Activated CD4-positive, alpha-beta T cell treated with anti-CD3 and anti-CD28 coated beads, Interleukin-2, Interleukin-4, amounts not matched to agents 100 ng/mL and 50 ng/mL, durations not matched to agents 16 hours and 8 hours (primary cell): ENCODE measurements around the gene MYB.

ENCODE experiments used
- DNase-seq: peaks from one replicate; pipeline ENCODE4 v3.0.0-alpha.2; 2020; ENCODE audit warnings: low spot score

MYB gene

GRCh38 chr6:135189344-135189743 is 8.2 kb downstream of the MYB start:
- DNase-seq: no peak

GRCh38 chr6:135191508-135192255 is 10.6 kb downstream of the MYB start:
- no peak for DNase-seq

GRCh38 chr6:135192256-135193174 is 11.4 kb downstream of the MYB start:
- no peak for DNase-seq

GRCh38 chr6:135193221-135193620 is 12.1 kb downstream of the MYB start:
- no peak for DNase-seq

GRCh38 chr6:135195041-135195440 is 13.9 kb downstream of the MYB start:
- no peak for DNase-seq

GRCh38 chr6:135195522-135195921 is 14.4 kb downstream of the MYB start:
- DNase-seq: no peak

GRCh38 chr6:135196739-135197510 is 15.8 kb downstream of the MYB start:
- DNase-seq: peak; percentile 76

GRCh38 chr6:135202836-135203235 is 21.7 kb downstream of the MYB start:
- DNase-seq: no peak

GRCh38 chr6:135204951-135205350 is 23.8 kb downstream of the MYB start:
- no peak for DNase-seq

GRCh38 chr6:135209803-135210202 is 28.7 kb downstream of the MYB start:
- no peak for DNase-seq

GRCh38 chr6:135210632-135211305 is 29.7 kb downstream of the MYB start:
- DNase-seq: peak; percentile 64

GRCh38 chr6:135211306-135211702 is 30.2 kb downstream of the MYB start:
- no peak for DNase-seq

- peak; percentile 54 for DNase-seq
Observed at GRCh38 chr6:135212020-135212806, 31.1 kb downstream of the MYB start.

- peak; percentile 47 for DNase-seq
Observed at GRCh38 chr6:135212935-135213334, 31.8 kb downstream of the MYB start.

- no peak for DNase-seq
Observed at GRCh38 chr6:135213616-135214015, 32.5 kb downstream of the MYB start.

- DNase-seq: no peak
Observed at GRCh38 chr6:135215160-135215559, 34.1 kb downstream of the MYB start.

GRCh38 chr6:135215563-135215962 is 34.5 kb downstream of the MYB start:
- DNase-seq: no peak

GRCh38 chr6:135217663-135218062 is 36.6 kb downstream of the MYB start:
- DNase-seq: no peak

GRCh38 chr6:135219346-135219745 is 38.2 kb downstream of the MYB start:
- no peak for DNase-seq

GRCh38 chr6:135221042-135221441 is 39.9 kb downstream of the MYB start:
- no peak for DNase-seq

- DNase-seq: no peak
Observed at GRCh38 chr6:135221505-135221904, 40.4 kb downstream of the MYB start.
